HG03378 (cell line): ENCODE data around the gene CRISPLD2.
"Not testable (repeated sequence)": the region's sequence is repeated elsewhere in the genome, so short reads cannot be mapped to it uniquely, and the experiment has no call there.

ENCODE experiments used
- ATAC-seq: cut with Tn5 transposase; IDR thresholded peaks from one replicate; pipeline ENCODE4 v1.9.1; 2021; ENCODE audit warnings: mild to moderate bottlenecking, moderate library complexity; ENCODE audit not compliant: unreplicated experiment

The CRISPLD2 gene

GRCh38 chr16:84821179-84821578 lies 1.4 kb downstream of the CRISPLD2 start:
- no peak for ATAC-seq

DNA sequence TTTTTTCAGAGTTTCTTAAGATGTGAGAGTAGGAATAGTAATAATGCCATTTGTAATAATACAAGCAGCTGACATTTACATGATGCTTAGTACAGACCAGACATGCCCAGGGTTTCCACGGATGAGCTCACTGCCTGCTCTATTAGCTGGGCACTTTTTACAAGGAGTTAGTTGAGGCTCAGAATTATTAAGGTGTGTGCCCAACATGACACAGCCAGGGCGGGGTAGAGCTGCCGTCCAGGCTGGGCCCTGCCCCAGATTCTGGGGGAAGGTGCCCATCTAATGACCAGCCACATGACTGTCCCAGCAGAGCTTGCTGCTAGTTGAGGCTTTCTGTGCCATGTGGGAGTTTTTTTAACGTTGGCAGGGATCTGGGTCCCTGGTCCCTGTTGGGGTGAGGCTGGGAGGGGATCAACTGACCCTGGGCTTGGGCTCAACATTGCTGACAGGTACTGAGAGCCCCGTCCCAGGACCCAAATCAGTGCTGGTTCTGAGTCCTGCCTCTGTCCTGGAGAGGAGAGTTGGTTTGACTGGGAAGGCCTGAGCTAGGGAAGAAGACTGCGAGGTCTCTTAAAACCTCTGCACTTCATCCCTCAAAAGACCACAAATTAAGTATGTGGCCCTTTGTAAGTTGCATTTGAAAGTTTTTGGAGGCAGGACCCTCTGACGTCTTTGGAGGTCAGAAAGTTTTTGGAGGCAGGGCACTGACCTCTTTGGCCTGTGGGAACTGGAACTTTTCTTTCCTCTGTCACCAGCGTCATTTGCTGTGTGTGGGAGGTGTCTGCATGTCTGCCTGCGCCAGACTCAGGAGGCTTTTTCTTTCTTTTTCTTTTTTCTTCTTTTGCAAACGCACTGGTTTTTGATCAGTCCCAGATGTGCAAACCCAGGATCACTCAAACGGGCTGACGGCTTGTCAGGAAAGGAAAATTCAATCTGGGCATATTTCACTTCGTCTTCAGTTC lies 2.2 kb downstream of the CRISPLD2 start:
- ATAC-seq = no peak

DNA sequence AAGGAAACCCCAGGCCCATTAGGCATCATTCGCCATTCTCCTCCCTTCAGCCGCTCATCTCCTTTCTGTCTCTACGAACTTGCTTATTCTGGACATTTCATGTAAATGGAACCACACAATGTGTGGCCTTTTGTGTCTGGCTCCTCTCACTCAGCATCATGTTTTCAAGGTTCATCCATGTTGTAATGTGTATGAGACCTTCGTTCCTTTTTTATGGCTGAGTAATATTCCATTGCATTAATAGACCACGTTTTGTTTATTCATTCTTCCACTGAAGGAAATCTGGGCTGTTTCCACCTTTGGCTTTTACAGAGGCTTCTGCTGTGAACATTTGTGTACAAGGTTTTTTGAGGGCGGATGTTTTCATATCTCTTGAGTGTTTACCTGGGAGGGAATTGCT lies 3.2 kb downstream of the CRISPLD2 start:
- ATAC-seq = no peak

DNA sequence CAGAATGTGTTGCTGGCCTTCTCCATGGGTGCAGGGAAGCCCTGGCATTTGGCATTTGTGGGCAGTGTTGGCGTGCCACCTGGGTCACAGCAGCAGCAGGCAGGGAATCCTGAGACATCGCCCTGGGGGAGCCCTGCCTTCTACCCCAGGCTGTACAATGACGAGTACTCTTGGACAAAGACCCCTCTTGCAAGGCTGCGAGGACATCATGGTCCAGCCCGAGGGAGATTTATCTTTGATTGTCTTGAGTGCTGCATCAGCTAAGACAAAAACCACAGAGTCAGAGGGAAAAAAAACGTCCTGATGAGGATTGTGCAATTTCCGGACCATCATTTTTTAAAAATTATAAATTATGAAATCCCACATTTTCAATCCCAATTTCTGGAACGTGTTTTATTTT lies 3.7 kb downstream of the CRISPLD2 start:
- ATAC-seq = no peak

DNA sequence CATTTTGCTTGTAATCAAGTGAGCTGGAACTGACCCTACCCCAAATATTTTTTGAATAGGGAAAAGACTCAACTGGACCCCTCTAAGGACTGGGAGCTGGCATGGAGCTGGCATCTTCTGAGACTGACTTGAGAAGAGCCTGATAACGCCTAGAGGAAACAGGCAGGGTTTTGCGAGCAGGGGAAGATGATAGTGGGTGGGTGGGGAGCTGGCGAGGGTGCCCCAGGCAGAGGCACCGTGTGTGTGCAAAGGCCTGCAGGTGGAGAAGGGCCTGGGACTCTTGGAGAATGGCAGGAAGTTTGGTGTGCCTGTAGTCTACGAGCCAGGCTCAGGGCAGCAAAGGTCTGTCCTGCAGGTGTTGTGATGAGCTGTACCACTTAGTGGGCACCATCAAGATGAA lies 4.1 kb downstream of the CRISPLD2 start:
- ATAC-seq = no peak

DNA sequence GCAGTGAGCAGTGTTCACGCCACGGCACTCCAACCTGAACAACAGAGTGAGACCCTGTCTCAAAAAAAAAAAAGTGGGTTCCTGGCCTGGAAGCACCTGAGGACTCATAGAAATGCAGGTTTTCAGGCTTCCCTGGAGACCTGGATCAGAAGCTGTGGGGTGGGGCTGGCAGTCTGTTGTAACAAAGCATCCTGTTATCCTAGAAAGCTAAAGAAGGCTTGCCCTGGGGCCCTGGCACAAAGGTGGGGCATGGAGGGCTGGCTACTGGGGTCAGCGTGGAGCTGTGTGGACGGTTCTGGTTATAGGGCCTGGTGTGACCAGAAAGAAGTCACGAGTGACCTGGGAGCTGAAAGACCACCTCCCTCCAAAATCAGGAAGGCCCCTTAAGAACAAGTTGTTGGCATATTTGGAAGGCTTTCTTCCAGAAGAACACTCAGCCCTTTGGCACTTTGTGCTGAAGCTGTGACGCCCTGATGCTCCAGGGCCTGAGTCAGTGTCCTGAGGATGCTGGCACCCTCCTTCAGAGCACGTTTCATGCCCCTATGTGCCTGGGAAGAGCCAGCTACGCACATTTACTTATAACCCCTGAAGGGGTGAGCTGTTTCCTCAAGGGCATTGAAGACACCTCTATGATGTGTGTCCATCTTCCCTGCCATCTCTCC lies 6.2 kb downstream of the CRISPLD2 start:
- no peak for ATAC-seq

GRCh38 chr16:84826558-84826941 lies 6.8 kb downstream of the CRISPLD2 start:
- ATAC-seq = no peak

GRCh38 chr16:84827131-84827574 lies 7.4 kb downstream of the CRISPLD2 start:
- ATAC-seq = no peak

DNA sequence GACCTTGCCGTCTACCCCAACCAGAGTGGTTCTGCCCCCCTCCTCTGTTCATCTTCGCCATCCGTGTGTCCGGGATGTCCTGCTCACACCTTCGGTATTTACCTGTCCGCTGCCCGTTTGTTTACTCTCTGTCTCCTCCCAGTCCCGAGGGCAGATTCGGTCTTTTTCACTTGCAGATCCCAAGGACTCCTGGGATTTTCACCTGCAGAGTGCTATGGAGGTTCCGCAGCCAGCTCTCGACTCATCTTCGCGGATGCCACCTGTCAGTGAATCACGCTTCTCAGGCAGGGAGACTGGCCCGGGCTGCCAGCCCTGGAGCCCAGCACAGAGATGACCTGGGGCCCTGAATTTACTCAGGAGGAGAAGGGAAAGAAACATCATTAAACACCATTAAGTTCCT lies 8.1 kb downstream of the CRISPLD2 start:
- no peak for ATAC-seq

DNA sequence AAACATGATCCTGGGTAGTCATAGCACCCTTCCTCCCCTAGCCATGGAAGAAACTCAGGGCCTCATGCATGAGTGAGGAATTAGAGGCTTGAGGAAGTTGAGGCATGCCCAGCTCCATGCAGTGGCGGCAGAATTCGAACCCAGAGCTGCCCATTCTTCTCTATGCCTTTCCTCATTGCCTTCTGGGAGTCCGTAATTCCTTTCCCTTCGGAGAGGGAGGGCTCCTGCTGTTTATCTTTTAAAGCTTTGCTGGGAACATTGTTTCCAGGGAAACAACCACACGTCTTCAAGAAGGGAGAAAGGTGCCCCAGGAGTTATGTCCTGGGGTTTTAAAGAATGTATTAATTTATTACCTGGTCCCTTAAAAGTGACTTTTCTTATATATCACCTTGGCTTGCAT lies 8.5 kb downstream of the CRISPLD2 start:
- ATAC-seq = no peak

- no peak for ATAC-seq
Observed at GRCh38 chr16:84829168-84829965, 9.6 kb downstream of the CRISPLD2 start.

- no peak for ATAC-seq
Observed at GRCh38 chr16:84830765-84831384, 11.1 kb downstream of the CRISPLD2 start.

DNA sequence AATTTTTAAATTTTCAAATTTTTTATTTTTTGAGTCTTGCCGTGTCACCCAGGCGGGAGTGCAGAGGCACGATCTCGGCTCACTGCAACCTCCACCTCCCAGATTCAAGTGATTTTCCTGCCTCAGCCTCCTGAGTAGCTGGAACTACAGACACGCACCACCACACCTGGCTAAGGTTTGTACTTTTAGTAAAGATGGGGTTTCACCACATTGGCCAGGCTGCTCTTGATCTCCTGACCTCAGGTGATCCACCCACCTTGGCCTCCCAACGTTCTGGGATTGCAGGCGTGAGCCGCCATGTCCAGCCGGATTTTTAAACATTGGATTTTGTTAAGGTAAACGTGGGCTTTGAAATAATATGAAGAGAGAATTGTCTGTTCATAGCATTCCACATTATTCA lies 11.9 kb downstream of the CRISPLD2 start:
- not testable (repeated sequence) for ATAC-seq

DNA sequence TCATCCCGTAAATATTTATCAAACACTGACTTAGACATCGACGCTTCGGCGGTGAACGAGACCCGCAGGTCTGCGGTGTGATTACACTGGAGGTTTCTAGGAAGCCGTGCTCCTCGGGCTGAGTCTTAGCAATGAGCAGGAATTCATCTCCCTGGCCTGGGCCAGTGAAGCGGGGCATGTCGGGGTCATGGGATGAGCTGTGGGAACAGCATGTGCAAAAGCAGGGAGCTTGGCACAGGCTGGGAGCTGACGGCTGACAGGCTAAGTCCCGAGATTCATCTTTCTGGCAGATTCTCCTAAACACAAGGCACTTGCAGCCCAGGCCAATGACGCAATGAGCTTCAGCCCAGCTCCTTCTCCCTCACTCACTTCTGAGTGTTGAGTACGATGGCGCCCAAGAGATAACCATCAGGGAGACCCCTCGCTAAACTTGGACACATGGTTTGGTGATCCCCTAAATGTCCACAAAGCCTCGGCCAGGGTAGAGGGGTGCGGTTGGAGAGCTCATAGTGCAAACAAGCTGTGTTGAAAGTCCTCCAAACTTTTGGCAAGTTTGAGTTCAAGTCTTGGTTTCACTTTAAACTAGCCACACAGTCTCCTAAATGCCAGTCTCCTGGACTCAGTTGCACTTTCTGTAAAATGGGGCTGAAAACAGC lies 12.8 kb downstream of the CRISPLD2 start:
- no peak for ATAC-seq

- ATAC-seq = no peak
Observed at GRCh38 chr16:84833144-84833500, 13.3 kb downstream of the CRISPLD2 start.

- ATAC-seq = no peak
Observed at GRCh38 chr16:84833542-84834402, 14.0 kb downstream of the CRISPLD2 start.

DNA sequence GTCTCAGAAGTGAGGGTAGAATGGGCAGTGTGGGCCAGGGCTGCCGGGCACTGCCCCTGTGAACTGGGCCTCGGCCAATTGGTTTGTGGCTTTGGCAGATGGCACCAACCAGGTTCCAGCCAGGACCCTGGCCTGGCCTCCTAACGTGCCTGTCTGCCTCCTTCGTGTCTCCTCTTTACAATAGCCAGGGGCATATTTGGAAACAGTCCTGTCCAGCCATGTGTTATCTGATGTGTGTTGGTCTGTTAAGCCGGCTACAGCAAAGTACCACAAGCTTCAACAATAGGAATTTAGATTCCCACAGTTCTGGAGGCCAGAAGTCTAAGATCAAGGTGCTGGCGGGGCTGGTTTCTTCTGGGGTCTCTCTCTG lies 14.6 kb downstream of the CRISPLD2 start:
- no peak for ATAC-seq

DNA sequence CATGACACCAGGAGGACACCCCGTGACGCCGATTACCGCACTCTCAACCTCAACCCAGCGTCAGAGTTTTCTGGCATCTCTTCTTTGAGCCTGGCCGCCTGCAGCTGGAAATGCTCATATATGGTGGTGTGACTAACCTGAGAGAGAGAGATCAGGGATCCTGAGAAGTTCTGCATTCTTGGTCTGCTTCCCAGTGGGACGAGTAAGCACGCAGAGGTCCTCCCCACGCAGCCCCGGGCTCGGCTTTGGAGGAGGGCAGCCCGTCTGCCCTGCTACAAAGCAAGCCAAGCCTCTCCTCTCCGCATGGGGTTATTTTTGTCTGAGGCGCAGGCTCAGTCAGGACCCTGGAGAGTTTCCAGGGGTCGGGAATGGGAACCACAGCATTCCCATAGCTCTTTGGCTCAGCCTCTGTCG lies 16.5 kb downstream of the CRISPLD2 start:
- ATAC-seq = no peak

DNA sequence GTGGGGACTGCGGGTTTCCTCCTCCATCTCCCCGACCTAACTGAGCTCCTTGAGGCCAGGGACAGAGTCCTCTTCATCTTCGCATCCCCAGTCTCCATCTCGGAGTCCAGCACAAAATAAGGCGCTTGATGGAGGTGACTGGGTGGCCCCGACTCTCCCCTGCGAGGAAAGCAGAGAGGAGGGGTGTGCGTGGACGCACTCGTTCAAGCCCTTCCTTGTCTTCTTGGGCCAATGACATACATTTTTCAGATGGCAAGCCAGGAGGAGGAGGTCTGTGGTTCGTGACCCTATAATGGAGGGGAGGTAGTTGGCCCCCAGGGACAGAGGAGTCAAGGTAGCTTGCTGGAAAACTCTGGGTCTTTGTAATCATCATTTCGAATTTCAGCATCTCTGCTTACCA lies 17.2 kb downstream of the CRISPLD2 start:
- ATAC-seq = no peak
